Stimulated activated memory B cell treated with anti-CD40 and anti-IgM and Interleukin-4, amounts not matched to agents 10 μg/mL and 1 μg/mL and 100 μg/mL, for 72 hours (primary cell): ENCODE results near the gene ALDH4A1.
A peak's percentile ranks its signal among the peaks of the same experiment; 100 is the strongest.

Experiments
- ATAC-seq: fragments of 150-1000 bp; cut with Tn5 transposase; 2 replicates; pipeline ENCODE4 v1.10.0; 2021
- H3K27ac Mint-ChIP-seq: one replicate; pipeline ENCODE4 v1.8.0; 2022; ENCODE audit warnings: mild to moderate bottlenecking, mixed read lengths
- H3K27me3 Mint-ChIP-seq: one replicate; pipeline ENCODE4 v1.8.0; 2022; ENCODE audit warnings: mixed read lengths
- H3K36me3 Mint-ChIP-seq: one replicate; pipeline ENCODE4 v1.8.0; 2022; ENCODE audit warnings: mixed read lengths
- H3K4me1 Mint-ChIP-seq: one replicate; pipeline ENCODE4 v1.8.0; 2022; ENCODE audit warnings: mixed read lengths
- H3K4me3 Mint-ChIP-seq: one replicate; pipeline ENCODE4 v1.8.0; 2022; ENCODE audit warnings: mild to moderate bottlenecking, moderate library complexity, mixed read lengths
- H3K9me3 Mint-ChIP-seq: one replicate; pipeline ENCODE4 v1.8.0; 2022; ENCODE audit warnings: mixed read lengths

The ALDH4A1 gene

GRCh38 chr1:18942340-18942739, 40.0 kb upstream of the ALDH4A1 start:
- Mint-ChIP-seq H3K27me3 (no peaks in the 10 kb centered on the region), H3K9me3 (no peaks in the 10 kb centered on the region), H3K36me3 (peaks cover 8% of the 10 kb centered on the region), H3K4me3 (no peak overlapping the region), H3K4me1 (peaks cover 60% of the 10 kb centered on the region), H3K27ac (no peak overlapping the region)
- ATAC-seq, result no peak

- Mint-ChIP-seq H3K9me3 (no peaks in the 10 kb centered on the region), H3K27ac (no peak overlapping the region), H3K4me1 (peaks cover 59% of the 10 kb centered on the region), H3K36me3 (peaks cover 8% of the 10 kb centered on the region), H3K27me3 (no peaks in the 10 kb centered on the region), H3K4me3 (no peak overlapping the region)
- no peak for ATAC-seq
These were observed 39.1 kb upstream of the ALDH4A1 start for GRCh38 chr1:18941221-18942141.

DNA sequence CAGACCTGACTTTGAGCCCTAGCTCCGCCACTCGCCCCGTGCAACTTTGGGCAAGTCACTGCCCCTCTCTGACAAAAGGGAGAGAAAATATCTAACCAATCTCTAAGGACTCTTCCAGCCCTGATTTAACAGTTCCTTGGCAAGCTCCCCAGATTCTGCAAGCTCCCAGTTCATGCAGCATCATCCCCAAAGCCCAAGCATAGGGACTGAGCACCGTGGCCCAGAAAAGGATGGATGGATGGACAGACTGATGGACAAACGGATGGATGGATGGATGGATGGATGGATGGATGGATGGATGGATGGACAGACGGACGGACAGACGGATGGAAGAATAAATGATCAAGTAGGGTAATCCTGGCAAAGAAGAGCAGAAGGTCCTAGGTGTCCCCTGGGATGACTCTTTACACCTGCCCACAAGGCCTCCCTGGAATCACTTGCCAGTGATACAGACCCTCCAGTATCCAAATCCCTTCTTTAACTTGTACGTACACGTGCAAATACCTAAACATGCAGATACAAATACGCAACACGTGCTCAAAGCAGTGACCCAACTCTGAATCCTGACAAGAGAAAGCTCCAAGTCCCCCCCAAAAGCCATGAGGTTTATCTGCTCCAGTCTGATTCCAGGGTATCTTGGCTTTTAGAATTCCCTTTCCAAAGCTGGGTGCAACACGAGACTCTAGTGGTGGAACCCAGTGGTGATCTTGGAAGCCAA, 38.1 kb upstream of the ALDH4A1 start:
- no peak overlapping the region for H3K27ac Mint-ChIP-seq
- H3K9me3 Mint-ChIP-seq, result no peaks in the 10 kb centered on the region
- H3K4me3 Mint-ChIP-seq, result no peak overlapping the region
- ATAC-seq, result no peak
- peaks cover 60% of the 10 kb centered on the region for H3K4me1 Mint-ChIP-seq
- no peaks in the 10 kb centered on the region for H3K27me3 Mint-ChIP-seq
- peaks cover 8% of the 10 kb centered on the region for H3K36me3 Mint-ChIP-seq

DNA sequence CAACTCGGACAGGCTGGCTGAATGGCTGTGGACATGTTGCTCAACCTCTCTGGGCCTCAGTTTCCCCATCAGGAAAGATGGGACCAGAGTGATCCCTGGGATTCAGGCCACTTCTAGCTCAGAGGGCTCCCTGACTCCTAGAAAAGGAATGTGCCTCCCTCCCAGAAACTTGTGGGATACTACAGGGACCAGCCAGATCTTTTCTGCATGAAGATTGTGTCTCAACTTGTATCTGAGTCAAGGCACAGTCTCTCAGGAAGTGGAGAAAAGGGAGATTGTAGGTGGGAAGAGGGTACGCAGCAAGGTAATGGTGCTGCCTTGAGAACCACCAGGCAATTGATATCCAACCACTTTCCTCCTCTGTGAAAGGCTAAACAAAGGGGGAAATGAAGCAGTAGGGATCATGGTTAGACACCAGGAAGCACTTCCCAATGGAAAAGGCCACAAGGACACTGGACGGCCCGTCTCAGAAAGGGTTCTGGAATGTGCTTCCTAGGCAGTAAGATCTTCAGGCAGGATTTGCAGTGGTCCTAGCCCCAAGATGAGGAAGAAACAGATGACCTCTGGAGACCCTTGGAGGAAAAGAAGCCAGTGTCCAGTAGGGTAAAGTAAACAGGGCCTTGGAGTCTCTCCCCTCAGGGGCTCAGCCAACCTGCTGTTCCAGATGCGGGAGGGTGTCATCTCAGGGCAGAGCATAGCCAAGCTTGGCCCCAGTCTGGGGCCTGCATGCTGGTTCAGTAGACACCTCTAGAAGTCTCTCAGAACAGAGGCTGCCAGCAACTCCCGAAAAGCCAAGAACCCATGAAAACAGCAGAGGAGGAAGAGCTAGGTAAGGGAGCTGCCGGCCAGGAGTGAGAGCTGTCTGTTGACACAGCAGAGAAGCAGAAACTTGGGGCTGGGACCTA, 37.3 kb upstream of the ALDH4A1 start:
- H3K4me1 Mint-ChIP-seq, result peaks cover 52% of the 10 kb centered on the region
- no peak overlapping the region for H3K4me3 Mint-ChIP-seq
- no peak for ATAC-seq
- H3K36me3 Mint-ChIP-seq, result peaks cover 8% of the 10 kb centered on the region
- H3K9me3 Mint-ChIP-seq, result no peaks in the 10 kb centered on the region
- no peaks in the 10 kb centered on the region for H3K27me3 Mint-ChIP-seq
- H3K27ac Mint-ChIP-seq, result no peak overlapping the region

DNA sequence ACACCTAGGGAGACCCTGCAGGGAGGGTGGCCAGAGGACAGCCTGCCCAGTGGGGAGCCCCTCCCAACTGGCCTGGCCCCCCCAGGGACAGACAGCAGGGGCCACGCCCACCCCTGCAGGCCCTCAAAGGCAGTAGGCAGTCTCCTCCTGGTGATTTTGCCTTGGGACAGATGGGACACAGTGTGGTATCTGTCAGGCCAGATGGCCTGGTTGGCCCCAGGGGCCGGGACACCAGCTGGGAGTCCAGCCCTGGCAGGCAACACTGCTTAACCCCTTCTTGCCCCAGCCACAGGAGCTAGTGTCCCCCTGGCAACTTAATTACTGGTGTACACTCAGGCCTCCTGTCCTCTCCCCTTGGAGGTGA, 36.3 kb upstream of the ALDH4A1 start:
- peaks cover 42% of the 10 kb centered on the region for H3K4me1 Mint-ChIP-seq
- H3K4me3 Mint-ChIP-seq, result no peak overlapping the region
- no peak for ATAC-seq
- no peaks in the 10 kb centered on the region for H3K27me3 Mint-ChIP-seq
- no peaks in the 10 kb centered on the region for H3K9me3 Mint-ChIP-seq
- H3K36me3 Mint-ChIP-seq, result peaks cover 4% of the 10 kb centered on the region
- H3K27ac Mint-ChIP-seq, result no peak overlapping the region

- peak; percentile 36 for ATAC-seq
- H3K36me3 Mint-ChIP-seq, result no peaks in the 10 kb centered on the region
- no peak overlapping the region for H3K27ac Mint-ChIP-seq
- H3K27me3 Mint-ChIP-seq, result no peaks in the 10 kb centered on the region
- H3K4me1 Mint-ChIP-seq, result peaks cover 37% of the 10 kb centered on the region
- no peaks in the 10 kb centered on the region for H3K9me3 Mint-ChIP-seq
- H3K4me3 Mint-ChIP-seq, result no peak overlapping the region
These were observed 35.8 kb upstream of the ALDH4A1 start for GRCh38 chr1:18938008-18938706.

- H3K27me3 Mint-ChIP-seq, result no peaks in the 10 kb centered on the region
- ATAC-seq, result no peak
- no peak overlapping the region for H3K27ac Mint-ChIP-seq
- peaks cover 42% of the 10 kb centered on the region for H3K4me1 Mint-ChIP-seq
- H3K4me3 Mint-ChIP-seq, result no peak overlapping the region
- H3K9me3 Mint-ChIP-seq, result no peaks in the 10 kb centered on the region
- no peaks in the 10 kb centered on the region for H3K36me3 Mint-ChIP-seq
These were observed 35.2 kb upstream of the ALDH4A1 start for GRCh38 chr1:18937539-18937938.

GRCh38 chr1:18936814-18937481, 34.6 kb upstream of the ALDH4A1 start:
- H3K27ac Mint-ChIP-seq, result peak overlapping the region; percentile 45
- ATAC-seq, result no peak
- no peak overlapping the region for H3K4me3 Mint-ChIP-seq
- no peaks in the 10 kb centered on the region for H3K9me3 Mint-ChIP-seq
- no peaks in the 10 kb centered on the region for H3K27me3 Mint-ChIP-seq
- H3K36me3 Mint-ChIP-seq, result no peaks in the 10 kb centered on the region
- peaks cover 48% of the 10 kb centered on the region for H3K4me1 Mint-ChIP-seq

GRCh38 chr1:18936471-18936813, 34.1 kb upstream of the ALDH4A1 start:
- no peaks in the 10 kb centered on the region for H3K36me3 Mint-ChIP-seq
- H3K27ac Mint-ChIP-seq, result peak overlapping the region; percentile 45
- no peaks in the 10 kb centered on the region for H3K9me3 Mint-ChIP-seq
- no peak for ATAC-seq
- peaks cover 53% of the 10 kb centered on the region for H3K4me1 Mint-ChIP-seq
- no peak overlapping the region for H3K4me3 Mint-ChIP-seq
- H3K27me3 Mint-ChIP-seq, result no peaks in the 10 kb centered on the region

DNA sequence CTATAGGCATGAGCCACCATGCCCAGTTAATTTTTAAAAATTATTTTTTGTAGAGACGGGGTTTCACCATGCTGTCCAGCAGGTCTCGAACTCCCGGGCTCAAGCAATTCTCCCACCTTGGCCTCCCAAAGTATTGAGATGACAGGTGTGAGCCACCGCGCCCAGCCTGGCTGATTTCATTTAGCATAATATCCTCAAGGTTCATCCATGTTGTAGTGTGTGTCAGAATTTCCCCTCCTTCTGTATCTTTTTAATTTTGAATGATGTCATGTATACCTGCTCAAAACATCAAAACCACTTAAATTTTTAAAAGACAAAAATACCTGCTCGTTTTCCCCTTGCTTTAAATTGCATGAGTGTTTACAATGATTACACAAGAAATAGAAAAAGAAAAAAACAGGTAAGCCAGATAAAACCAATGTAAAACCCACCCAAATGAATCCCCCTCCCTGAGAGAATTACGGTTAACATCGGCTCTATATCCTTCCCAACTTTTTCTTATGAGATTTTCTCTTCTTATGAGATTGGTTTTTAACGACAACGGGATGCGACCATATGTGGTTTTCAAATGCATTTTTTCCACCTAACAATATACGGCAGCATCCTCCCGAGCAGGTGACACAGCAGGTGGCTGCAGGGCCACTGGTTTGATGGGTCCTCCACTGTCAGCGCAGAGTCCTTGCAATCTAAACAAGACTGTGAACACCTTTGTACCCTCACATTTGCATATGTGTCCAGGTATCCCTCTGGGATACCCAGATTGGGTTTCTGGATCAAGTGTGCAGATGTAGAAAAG, 32.0 kb upstream of the ALDH4A1 start:
- ATAC-seq, result no peak
- no peaks in the 10 kb centered on the region for H3K9me3 Mint-ChIP-seq
- H3K4me3 Mint-ChIP-seq, result no peak overlapping the region
- no peaks in the 10 kb centered on the region for H3K27me3 Mint-ChIP-seq
- no peaks in the 10 kb centered on the region for H3K36me3 Mint-ChIP-seq
- no peak overlapping the region for H3K27ac Mint-ChIP-seq
- peaks cover 60% of the 10 kb centered on the region for H3K4me1 Mint-ChIP-seq

DNA sequence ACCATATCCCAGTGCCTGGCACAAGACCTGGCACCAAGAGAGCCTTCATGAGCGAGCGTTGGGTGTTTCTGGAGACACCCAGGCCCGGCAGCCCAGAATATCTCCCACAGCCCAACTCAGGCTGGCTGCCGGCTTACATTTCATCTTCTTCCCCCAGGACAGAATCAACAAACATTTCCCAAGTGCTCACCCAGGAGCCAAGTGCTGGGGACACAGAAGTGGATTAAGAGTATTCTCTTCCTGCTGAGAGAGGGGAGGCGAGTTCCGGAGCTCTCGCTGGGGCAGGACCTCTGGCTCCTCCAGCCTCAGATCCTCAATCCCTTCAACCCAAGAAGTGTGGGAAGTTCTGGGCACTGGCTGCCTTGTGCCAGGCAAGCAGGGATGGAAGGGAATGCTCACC, 30.5 kb upstream of the ALDH4A1 start:
- peak overlapping the region; percentile 94 for H3K27ac Mint-ChIP-seq
- no peak for ATAC-seq
- no peaks in the 10 kb centered on the region for H3K27me3 Mint-ChIP-seq
- H3K4me3 Mint-ChIP-seq, result no peak overlapping the region
- H3K36me3 Mint-ChIP-seq, result no peaks in the 10 kb centered on the region
- H3K9me3 Mint-ChIP-seq, result no peaks in the 10 kb centered on the region
- peaks cover 64% of the 10 kb centered on the region for H3K4me1 Mint-ChIP-seq

DNA sequence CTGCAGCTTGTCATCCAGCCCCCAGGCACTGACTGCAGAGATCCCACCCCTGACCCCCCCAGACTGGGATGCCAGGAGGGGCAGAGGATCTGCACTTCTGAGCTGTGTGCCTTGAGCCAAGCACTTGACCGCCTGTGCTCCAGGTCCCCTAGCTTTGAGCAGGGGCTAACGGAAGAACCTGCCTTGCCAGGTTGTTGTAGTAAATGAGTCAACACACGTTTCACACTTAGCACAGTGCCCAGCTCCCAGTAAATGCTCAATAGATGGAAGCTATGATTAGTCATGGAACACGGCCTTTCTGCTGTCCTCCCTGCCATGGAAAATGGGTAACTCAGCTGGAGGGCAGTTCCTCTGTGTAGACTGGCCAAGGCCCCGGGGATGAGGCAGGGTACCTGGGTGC, 30.0 kb upstream of the ALDH4A1 start:
- no peaks in the 10 kb centered on the region for H3K9me3 Mint-ChIP-seq
- no peaks in the 10 kb centered on the region for H3K27me3 Mint-ChIP-seq
- H3K36me3 Mint-ChIP-seq, result no peaks in the 10 kb centered on the region
- H3K4me3 Mint-ChIP-seq, result no peak overlapping the region
- H3K4me1 Mint-ChIP-seq, result peaks cover 68% of the 10 kb centered on the region
- peak overlapping the region; percentile 94 for H3K27ac Mint-ChIP-seq
- no peak for ATAC-seq

DNA sequence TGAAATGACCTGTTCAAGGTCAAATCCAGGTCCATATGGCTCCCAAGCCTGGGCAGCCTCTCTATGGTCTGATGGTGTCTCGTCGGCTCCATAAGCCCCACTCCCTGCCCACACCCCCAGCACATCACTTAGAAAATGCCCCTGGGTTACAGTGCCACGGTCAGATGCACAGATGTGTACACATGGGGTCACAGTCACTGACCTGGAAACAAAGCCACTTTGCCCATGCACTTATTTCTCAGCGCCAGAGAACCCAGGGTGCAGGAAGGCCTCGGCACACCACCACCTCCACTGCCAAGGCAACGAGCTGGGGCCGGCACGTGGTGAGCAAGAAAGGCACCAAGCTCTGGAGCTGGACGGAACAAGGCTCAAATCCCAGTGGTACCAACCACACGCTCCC, 29.4 kb upstream of the ALDH4A1 start:
- H3K27me3 Mint-ChIP-seq, result no peaks in the 10 kb centered on the region
- H3K9me3 Mint-ChIP-seq, result no peaks in the 10 kb centered on the region
- H3K27ac Mint-ChIP-seq, result peak overlapping the region; percentile 94
- ATAC-seq, result no peak
- peaks cover 70% of the 10 kb centered on the region for H3K4me1 Mint-ChIP-seq
- no peaks in the 10 kb centered on the region for H3K36me3 Mint-ChIP-seq
- no peak overlapping the region for H3K4me3 Mint-ChIP-seq

DNA sequence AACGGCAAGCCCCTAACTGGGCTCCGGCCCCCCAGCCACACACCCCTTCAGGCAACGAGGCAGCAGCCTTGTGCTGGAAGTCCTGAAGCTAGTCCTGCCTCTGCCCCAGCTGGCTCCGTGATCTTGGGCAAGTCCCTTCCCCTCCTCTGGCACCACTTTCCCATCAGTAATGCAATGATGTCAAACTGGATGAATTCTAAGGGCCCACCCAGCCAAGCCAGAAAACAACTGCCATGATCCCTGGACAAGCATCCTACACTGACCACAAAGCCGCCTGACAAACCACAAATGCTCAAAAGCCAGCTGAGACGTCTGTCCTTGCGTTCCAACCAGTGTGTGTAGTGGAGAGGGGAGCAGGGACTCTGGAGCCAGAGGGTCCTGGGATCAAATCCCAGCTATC, 27.3 kb upstream of the ALDH4A1 start:
- peaks cover 6% of the 10 kb centered on the region for H3K36me3 Mint-ChIP-seq
- peaks cover 5% of the 10 kb centered on the region for H3K9me3 Mint-ChIP-seq
- peaks cover 79% of the 10 kb centered on the region for H3K4me1 Mint-ChIP-seq
- no peaks in the 10 kb centered on the region for H3K27me3 Mint-ChIP-seq
- H3K27ac Mint-ChIP-seq, result peak overlapping the region; percentile 94
- H3K4me3 Mint-ChIP-seq, result no peak overlapping the region
- no peak for ATAC-seq
